HepG2 (cell line): ENCODE results near the gene ELL. TPM values are rescaled to one million over a fixed set of nuclear protein-coding genes. Genes with fewer than 3 reads are reported as not detected.

Source experiments
- BRD4 ChIP-seq: sonication (generic); formaldehyde crosslinking; IDR thresholded peaks from 2 replicates; pipeline ENCODE4 v1.4.0; 2020; ENCODE audit warnings: missing genetic modification reagents
- FOSL2 ChIP-seq: sonication (generic); formaldehyde crosslinking; IDR thresholded peaks from 2 replicates; pipeline ENCODE4 v1.4.0; 2020; ENCODE audit warnings: missing genetic modification reagents
- FOXK2 ChIP-seq: fragments of 450-650 bp; IDR thresholded peaks from 2 replicates; pipeline ENCODE4 v1.6.1; 2016
- RAD21 ChIP-seq: fragments of 450-650 bp; formaldehyde crosslinking; IDR thresholded peaks from 2 replicates; pipeline ENCODE4 v1.5.0; 2020; ENCODE audit warnings: mild to moderate bottlenecking
- XRCC5 ChIP-seq: fragments of 200-400 bp; formaldehyde crosslinking; optimal IDR thresholded peaks from 2 replicates; pipeline ENCODE3; 2017; ENCODE audit warnings: mild to moderate bottlenecking, low read length
- ZFX ChIP-seq: sonication (generic); formaldehyde crosslinking; IDR thresholded peaks from 2 replicates; pipeline ENCODE4 v1.4.0; 2020; ENCODE audit warnings: mild to moderate bottlenecking, low read depth, missing genetic modification reagents, moderate library complexity
- ZNF670 ChIP-seq: sonication (generic); formaldehyde crosslinking; IDR thresholded peaks from 2 replicates; pipeline ENCODE4 v1.8.0; 2022; ENCODE audit warnings: mild to moderate bottlenecking, missing genetic modification reagents, borderline replicate concordance
- ZNF883 ChIP-seq: sonication (generic); formaldehyde crosslinking; IDR thresholded peaks from 2 replicates; pipeline ENCODE4 v1.5.1; 2020; ENCODE audit warnings: mild to moderate bottlenecking, missing genetic modification reagents; ENCODE audit errors: not compliant biosample characterization
- polyA plus RNA-seq, 8 experiments: library from polyadenylated mRNA; depleted of rRNA in 3 of 8; stranded (reverse) in 7 of 8; unstranded in 1 of 8; fragments of >200 nt; fragmentation: Illumina TruSeq in 4 of 8; extraction: Trizol in 4 of 8; gene quantifications; 2 replicates each; pipeline versions ENCODE4 v1.2.1 to v1.2.3, GENCODE V29; 2011 to 2016; ENCODE audit warnings: low read depth in 4 of 8, missing spikeins in 1 of 8, mixed read lengths in 1 of 8; ENCODE audit not compliant: insufficient read depth in 1 of 8
- total RNA-seq, 5 experiments: library from RNA; depleted of rRNA; stranded (reverse); fragments of >200 nt; fragmentation: Illumina TruSeq; extraction: Trizol; gene quantifications; 2 replicates each; pipeline ENCODE4 v1.2.3, GENCODE V29; 2016; ENCODE audit warnings: low read depth in 1 of 5
- TF ChIP-seq, protein P1 (sequence below): sonication (generic); formaldehyde crosslinking; IDR thresholded peaks from 2 replicates; pipeline ENCODE4 v1.4.0; 2020; ENCODE audit warnings: missing genetic modification reagents, borderline replicate concordance
- TF ChIP-seq, protein P2 (sequence below): sonication (generic); formaldehyde crosslinking; IDR thresholded peaks from 2 replicates; pipeline ENCODE4 v1.5.1; 2020; ENCODE audit warnings: mild to moderate bottlenecking, missing genetic modification reagents, moderate library complexity
- TF ChIP-seq, protein P3 (sequence below): sonication (generic); formaldehyde crosslinking; IDR thresholded peaks from 2 replicates; pipeline ENCODE4 v1.8.1; 2023; ENCODE audit warnings: mild to moderate bottlenecking, missing genetic modification reagents
- TF ChIP-seq, protein P4 (sequence below): sonication (generic); formaldehyde crosslinking; IDR thresholded peaks from 2 replicates; pipeline ENCODE4 v1.8.1; 2023; ENCODE audit warnings: mild to moderate bottlenecking, inconsistent platforms, moderate library complexity, missing genetic modification reagents, borderline replicate concordance
- TF ChIP-seq, protein P5 (sequence below): sonication (generic); formaldehyde crosslinking; IDR thresholded peaks from 2 replicates; pipeline ENCODE4 v1.8.1; 2023; ENCODE audit warnings: mild to moderate bottlenecking, moderate library complexity, missing genetic modification reagents
- TF ChIP-seq, protein P6 (sequence below): sonication (generic); formaldehyde crosslinking; IDR thresholded peaks from 2 replicates; pipeline ENCODE4 v1.4.0; 2020; ENCODE audit warnings: missing genetic modification reagents, borderline replicate concordance
- TF ChIP-seq, protein P7 (sequence below): sonication (generic); formaldehyde crosslinking; IDR thresholded peaks from 2 replicates; pipeline ENCODE4 v1.8.0; 2022; ENCODE audit warnings: mild to moderate bottlenecking, missing genetic modification reagents, moderate library complexity
- TF ChIP-seq, protein P8 (sequence below): sonication (generic); formaldehyde crosslinking; IDR thresholded peaks from 2 replicates; pipeline ENCODE4 v1.5.0; 2020; ENCODE audit warnings: missing genetic modification reagents

Gene ELL
- total and polyA plus RNA-seq, 2 of the 13 experiments (the other 11 are each of a cell fraction or from before 2014, with no cell fraction given): 3.7 to 5.4 TPM

DNA sequence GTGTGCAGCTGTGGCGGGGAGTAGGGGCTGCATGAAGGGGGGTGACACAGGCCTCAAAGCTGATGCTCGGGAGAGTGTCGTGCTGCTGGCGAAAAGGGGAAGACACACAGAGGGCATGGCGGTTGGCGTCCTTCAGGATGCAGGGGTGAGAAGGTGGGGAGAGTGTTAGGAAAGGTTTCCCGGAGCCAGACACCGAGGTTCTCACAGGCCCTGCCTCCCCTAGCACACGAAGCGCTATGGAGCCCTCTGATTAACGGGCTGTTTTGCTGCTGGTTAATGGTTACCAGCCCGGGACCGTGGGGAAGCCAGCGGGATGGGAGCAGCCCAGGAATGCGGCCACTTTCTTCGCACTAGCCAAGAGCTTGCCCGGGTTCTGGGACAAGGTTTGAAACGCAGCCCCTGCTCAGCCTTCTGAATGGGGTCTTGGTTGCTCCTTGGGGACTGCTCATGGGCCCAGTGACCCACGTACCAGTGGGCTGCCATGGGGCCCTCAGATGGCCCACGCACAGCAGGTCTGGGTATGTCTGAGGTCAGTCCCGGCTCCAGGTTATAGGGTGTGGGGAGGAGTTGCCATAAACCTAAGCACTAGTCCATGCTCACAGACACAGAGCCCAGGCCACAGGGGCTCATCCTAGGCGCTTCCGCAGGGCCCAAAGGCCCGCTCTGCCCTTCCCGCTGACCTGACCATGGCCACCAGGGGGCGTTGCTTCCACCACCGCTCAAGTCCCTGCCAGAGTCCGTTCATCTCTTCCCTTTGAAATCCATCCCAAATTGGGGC is 52.6 kb downstream of the ELL start (continued):
- TF ChIP-seq, protein P1, sequence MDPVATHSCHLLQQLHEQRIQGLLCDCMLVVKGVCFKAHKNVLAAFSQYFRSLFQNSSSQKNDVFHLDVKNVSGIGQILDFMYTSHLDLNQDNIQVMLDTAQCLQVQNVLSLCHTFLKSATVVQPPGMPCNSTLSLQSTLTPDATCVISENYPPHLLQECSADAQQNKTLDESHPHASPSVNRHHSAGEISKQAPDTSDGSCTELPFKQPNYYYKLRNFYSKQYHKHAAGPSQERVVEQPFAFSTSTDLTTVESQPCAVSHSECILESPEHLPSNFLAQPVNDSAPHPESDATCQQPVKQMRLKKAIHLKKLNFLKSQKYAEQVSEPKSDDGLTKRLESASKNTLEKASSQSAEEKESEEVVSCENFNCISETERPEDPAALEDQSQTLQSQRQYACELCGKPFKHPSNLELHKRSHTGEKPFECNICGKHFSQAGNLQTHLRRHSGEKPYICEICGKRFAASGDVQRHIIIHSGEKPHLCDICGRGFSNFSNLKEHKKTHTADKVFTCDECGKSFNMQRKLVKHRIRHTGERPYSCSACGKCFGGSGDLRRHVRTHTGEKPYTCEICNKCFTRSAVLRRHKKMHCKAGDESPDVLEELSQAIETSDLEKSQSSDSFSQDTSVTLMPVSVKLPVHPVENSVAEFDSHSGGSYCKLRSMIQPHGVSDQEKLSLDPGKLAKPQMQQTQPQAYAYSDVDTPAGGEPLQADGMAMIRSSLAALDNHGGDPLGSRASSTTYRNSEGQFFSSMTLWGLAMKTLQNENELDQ (CRISPR knock-in tag): no peak
- TF ChIP-seq, protein P2, sequence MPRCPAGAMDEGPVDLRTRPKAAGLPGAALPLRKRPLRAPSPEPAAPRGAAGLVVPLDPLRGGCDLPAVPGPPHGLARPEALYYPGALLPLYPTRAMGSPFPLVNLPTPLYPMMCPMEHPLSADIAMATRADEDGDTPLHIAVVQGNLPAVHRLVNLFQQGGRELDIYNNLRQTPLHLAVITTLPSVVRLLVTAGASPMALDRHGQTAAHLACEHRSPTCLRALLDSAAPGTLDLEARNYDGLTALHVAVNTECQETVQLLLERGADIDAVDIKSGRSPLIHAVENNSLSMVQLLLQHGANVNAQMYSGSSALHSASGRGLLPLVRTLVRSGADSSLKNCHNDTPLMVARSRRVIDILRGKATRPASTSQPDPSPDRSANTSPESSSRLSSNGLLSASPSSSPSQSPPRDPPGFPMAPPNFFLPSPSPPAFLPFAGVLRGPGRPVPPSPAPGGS: peak; percentile 70; the same call in 1 of the 2 replicates
- TF ChIP-seq ZFX (CRISPR knock-in tag) (peak; percentile 60), ZNF670 (0 out of 2 replicates have a peak, but pooled peaks have one; percentile 42), ZNF883 (CRISPR knock-in tag) (peak; percentile 41), FOXK2 (no peak), FOSL2 (no peak), BRD4 (CRISPR knock-in tag) (no peak), RAD21 (CRISPR knock-in tag) (peak; percentile 56), XRCC5 (peak; percentile 7)
- TF ChIP-seq, protein P3, sequence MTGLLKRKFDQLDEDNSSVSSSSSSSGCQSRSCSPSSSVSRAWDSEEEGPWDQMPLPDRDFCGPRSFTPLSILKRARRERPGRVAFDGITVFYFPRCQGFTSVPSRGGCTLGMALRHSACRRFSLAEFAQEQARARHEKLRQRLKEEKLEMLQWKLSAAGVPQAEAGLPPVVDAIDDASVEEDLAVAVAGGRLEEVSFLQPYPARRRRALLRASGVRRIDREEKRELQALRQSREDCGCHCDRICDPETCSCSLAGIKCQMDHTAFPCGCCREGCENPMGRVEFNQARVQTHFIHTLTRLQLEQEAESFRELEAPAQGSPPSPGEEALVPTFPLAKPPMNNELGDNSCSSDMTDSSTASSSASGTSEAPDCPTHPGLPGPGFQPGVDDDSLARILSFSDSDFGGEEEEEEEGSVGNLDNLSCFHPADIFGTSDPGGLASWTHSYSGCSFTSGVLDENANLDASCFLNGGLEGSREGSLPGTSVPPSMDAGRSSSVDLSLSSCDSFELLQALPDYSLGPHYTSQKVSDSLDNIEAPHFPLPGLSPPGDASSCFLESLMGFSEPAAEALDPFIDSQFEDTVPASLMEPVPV (CRISPR knock-in tag): peak; percentile 91
- TF ChIP-seq, protein P4, sequence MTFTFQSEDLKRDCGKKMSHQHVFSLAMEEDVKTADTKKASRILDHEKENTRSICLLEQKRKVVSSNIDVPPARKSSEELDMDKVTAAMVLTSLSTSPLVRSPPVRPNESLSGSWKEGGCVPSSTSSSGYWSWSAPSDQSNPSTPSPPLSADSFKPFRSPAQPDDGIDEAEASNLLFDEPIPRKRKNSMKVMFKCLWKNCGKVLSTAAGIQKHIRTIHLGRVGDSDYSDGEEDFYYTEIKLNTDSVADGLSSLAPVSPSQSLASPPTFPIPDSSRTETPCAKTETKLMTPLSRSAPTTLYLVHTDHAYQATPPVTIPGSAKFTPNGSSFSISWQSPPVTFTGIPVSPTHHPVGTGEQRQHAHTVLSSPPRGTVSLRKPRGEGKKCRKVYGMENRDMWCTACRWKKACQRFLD (CRISPR knock-in tag): no peak
- TF ChIP-seq, protein P5, sequence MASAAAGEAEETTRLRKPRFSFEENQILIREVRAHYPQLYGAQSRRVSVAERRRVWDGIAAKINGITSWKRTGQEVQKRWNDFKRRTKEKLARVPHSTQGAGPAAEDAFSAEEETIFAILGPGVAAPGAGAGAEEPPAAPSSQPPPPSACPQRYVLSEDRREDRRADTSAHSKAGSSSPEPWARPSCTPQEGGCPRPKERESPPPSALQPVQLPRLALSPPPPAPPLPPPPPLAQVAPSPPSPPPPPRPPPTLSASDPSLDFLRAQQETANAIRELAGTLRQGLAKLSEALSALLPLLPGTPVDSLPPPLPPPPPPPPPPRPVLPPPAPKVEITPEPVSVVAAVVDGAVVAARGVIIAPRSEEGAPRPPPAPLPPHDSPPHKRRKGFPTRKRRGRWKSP (CRISPR knock-in tag): no peak
- TF ChIP-seq, protein P6, sequence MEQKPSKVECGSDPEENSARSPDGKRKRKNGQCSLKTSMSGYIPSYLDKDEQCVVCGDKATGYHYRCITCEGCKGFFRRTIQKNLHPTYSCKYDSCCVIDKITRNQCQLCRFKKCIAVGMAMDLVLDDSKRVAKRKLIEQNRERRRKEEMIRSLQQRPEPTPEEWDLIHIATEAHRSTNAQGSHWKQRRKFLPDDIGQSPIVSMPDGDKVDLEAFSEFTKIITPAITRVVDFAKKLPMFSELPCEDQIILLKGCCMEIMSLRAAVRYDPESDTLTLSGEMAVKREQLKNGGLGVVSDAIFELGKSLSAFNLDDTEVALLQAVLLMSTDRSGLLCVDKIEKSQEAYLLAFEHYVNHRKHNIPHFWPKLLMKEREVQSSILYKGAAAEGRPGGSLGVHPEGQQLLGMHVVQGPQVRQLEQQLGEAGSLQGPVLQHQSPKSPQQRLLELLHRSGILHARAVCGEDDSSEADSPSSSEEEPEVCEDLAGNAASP: 0 out of 2 replicates have a peak, but pooled peaks have one; percentile 19
- TF ChIP-seq, protein P7, sequence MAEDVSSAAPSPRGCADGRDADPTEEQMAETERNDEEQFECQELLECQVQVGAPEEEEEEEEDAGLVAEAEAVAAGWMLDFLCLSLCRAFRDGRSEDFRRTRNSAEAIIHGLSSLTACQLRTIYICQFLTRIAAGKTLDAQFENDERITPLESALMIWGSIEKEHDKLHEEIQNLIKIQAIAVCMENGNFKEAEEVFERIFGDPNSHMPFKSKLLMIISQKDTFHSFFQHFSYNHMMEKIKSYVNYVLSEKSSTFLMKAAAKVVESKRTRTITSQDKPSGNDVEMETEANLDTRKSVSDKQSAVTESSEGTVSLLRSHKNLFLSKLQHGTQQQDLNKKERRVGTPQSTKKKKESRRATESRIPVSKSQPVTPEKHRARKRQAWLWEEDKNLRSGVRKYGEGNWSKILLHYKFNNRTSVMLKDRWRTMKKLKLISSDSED (CRISPR knock-in tag): no peak
- TF ChIP-seq, protein P8, sequence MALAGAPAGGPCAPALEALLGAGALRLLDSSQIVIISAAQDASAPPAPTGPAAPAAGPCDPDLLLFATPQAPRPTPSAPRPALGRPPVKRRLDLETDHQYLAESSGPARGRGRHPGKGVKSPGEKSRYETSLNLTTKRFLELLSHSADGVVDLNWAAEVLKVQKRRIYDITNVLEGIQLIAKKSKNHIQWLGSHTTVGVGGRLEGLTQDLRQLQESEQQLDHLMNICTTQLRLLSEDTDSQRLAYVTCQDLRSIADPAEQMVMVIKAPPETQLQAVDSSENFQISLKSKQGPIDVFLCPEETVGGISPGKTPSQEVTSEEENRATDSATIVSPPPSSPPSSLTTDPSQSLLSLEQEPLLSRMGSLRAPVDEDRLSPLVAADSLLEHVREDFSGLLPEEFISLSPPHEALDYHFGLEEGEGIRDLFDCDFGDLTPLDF (CRISPR knock-in tag): no peak
